Fibroblast of skin of scalp (primary cell): ENCODE data around the gene PANK1.
A peak's percentile ranks its signal among the peaks of the same experiment; 100 is the strongest.
"Not testable (repeated sequence)": the region's sequence is repeated elsewhere in the genome, so short reads cannot be mapped to it uniquely, and the experiment has no call there.

Source experiments
- DNase-seq: peaks from one replicate; pipeline ENCODE4 v3.0.0-alpha.2; 2013

PANK1 gene

DNA sequence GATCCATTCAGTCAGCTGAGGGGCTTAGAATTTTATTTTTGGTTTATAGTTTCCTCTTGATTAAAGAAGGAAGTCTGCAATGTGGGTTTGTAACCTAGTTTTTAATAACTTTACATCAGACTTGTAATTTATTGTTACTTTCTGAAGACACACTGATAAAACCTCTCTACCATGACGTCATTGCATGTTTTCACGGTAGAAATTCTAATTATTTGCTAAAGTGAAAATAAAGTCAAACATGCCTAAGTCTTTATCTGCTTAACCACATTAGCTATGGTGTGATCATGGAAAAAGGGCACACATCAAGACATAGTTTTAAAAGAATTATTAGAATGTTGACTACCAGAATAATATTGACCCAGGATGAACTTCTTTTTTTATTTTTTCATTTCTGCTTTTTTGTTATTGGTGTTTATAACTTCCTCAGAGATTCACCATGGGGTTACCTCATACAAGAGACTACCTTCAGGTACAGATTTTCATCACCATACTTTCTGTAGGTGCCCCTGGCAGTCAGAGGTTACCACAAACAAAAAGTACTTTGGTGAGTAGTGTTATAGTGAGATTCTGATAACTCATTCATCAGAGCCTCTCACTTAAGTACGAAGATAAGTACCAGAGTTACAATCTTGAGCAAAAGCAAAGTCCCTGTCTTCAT is 7.0 kb upstream of the PANK1 start:
- DNase-seq: peak; percentile 12

DNA sequence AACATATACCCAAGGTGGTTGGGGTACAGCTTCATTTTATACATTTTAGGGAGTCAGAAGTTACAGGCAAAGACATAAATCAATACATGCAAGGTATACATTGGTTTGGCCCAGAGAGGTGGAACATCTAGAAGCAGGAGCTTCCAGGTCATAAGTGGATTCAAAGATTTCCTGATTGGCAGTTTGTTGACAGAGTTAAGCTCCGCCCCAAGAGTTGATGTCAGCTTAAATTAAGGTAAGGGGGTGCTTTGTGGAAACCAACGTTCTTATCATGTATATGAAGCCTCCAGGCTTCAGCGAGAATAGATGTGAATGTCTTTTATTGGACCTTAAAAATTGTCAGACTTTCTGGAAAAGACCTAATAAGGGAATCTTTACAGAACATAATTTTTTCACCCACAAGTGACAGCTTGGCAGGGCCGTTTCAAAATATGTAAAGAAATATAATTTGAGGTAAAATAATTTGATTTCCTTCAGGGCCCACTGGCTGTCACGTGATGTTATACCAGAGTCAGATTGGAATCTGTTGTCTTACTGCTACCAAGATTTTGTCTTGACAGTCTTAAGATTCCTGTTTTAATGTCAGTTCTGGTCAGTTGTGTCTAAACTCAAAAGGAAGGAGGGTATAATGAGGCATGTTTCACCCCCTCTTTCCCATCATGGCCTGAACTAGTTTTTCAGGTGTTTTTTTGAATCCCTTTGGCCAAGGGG is 6.3 kb upstream of the PANK1 start:
- no peak for DNase-seq

DNA sequence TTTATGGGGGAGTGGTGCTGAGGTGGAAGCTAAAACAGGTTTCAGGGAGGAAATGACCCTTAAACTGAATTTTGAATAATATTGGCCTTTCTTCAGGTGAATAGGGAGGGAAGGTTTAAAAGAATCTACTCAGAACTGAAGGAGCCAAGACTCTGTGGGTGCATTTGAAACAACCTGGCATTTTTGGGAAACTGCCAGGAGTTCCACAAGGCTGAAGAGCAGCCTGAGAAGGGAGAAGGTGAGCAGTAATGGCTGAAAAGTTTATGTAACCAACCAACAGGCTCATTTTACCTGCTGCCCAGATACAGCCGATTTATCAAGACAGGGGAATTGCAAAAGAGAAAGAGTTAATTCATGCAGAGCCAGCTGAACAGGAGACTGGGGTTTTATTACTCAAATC is 4.0 kb upstream of the PANK1 start:
- no peak for DNase-seq

DNA sequence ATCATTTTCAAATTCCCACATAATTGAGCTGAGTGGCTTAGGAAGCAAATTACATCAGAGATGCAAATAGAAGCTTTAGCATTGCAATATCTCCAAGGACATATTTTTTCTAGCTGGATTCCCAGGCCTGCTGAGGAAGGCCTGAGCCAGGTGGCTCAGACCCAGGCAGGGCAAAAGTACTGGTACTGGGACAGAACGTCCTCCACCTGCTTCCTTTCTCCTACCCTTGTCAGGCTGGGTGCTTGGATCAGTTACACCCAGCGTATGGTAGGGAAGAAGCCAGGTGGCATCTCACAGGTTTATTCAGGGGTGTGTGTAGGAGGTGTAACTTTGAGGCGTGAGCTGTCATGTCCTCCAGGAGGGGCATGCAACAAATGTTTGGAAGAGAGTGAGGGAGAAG is 3.0 kb upstream of the PANK1 start:
- DNase-seq: no peak

DNA sequence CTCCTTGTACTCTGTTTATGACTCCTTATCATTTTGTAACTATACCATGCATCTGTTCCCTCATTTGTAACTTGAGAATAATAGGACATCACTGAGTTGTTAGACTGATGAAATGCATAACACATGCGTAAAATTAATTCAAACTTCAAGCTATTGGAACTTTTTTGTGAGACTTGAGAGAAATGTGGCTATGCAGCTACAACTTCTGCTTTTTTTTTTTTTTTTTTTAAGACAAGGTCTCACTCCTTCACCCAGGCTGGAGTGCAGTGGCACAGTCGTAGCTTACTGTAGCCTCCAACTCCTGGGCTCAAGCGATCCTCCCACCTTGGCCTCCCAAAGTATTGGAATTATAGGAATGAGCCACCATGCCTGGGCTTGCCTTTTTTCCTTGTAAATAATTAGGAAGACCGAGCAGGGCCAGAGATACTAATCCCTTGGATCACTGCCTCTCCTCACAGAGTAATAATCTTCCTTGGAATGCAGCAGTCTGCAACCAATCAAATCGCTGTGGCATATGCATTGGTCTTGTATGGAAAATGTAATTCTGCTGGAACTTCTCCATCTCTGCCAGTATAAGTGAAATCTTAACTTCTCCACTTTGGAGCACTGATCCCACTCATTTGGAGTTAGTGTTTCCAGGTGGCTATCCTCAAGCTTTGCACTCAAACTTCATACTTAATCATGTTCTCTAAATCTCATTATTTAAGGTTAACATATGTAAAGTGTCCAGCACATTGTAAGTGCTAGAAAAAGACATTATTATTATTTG is 2.0 kb upstream of the PANK1 start:
- peak; percentile 69 for DNase-seq

DNA sequence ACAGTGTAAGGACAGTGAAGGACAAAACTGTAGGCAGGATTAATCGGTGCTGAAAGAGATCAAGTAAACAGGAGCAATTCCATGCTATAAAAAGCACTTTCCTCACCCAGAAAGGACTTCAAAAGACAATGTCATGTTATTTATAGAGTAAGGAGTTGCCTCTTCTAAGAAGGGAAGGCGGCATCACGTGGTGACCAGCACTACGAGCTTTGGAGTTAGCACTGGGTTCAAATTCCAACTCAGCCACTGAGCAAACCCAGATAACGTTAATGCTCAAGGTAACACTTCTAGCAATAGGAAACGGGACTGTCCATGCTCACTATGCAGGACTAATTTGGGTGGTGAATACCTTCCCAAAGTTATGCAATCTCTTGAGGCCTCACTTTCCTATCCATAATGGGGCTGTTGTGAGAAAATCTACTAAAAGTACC is 715 bp upstream of the PANK1 start:
- DNase-seq: no peak

DNA sequence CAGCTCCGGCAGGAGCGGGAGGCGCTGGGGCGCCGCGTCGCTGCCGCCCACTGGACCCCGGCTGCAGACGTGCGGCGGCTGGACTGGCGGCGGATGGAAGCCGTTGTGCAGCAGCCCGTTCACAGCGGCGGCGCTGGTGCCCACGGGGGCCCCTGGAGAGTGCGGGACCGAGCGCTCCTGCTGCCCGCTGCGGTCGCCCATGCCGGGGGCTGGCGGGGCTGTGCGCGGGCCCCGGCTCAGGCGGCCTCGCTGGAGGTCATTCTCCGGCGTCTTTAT is 413 bp downstream of the PANK1 start:
- DNase-seq: no peak

DNA sequence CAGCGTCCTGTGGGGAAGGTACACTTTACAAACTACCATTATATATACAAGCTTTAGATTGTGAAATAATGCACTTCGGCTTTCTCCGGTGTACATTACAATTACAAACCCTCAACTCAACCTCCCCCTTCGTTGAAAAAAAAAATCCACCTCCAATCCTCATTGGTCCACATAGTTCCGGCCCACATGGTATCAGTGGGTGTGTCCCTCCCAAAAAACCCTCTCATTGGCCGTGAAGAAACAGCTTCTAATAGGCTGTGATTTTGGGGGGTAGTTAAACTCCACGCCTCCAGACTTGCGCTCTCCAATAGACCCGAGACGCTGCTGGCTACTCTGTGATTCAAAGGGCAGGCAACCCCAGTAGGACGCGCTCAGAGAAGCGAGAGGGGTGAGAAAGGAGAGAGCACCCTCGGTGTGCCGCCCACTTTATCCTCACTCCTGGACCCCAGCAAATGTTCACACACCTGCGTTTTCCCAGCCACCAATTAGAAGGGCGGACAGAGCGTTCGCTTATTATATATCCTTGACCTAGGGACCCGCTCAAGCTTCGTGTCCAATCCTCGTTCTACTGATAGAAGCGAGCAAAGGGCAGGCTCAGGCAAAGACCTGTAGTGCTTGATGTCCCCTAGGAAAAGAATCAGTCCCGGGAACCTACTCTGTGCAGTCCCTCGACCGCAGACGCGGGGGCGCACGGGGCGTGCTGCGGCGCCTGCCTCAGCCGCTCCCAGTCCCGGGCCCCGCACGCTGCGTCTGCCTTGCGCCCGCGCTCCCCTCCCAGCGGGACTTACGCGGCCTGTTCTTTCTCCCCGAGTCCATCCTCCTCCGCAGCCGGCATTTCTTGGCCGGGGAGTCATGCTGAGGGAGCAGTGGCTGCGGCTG is 991 bp downstream of the PANK1 start:
- peak; percentile 94 for DNase-seq

DNA sequence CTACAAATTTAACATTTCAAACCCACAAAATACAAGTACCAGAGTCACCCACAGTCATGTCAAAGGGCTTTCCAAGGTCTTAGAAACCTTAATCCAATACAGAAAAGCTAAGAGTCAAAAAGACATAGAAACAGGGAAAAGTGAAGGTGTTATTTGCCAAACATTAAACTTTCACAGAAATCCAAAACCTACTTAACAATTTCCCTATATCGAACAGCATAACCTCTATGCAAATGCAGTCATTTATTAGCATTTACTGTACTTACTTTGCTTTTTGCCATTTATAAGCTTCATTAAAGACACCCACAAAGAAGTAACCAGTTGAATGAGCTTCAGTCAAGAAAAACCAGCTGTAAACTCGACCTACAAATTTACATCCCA is 1.6 kb downstream of the PANK1 start:
- DNase-seq: no peak

DNA sequence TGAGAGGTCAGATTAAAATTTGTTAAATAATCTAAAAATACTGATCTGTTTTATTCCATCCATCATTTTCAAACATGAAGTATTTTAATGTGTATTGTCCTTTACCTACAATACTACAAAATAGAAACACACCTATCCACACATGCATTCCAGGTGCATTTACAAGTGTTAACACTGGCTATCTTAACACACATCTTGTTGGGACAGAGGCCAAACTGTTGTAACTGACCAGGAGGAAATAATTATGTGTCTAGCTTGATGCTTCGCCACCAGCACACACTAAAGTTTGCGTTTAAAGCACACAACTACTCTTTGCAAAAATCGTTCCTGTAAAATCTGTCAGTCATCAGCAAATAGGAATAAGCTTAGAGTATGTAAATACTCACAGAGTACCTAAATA is 2.8 kb downstream of the PANK1 start:
- no peak for DNase-seq

DNA sequence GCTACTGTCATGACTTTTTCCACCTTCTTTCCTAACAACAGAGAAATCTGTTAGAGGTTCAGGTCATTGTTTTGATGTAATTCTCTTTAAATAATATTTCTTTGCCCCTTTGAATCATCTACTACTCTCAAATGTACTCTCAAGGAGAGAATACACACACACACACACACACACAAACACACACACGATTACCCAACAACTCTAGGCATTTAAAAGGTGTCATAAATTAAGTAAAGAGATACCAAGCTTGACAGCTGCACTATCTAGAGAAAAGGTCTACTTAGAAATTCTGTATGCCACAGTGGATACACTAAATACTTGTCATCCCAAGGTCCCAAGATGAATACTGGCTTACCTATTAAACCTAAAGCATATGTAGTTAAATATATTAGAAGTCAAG is 4.8 kb downstream of the PANK1 start:
- no peak for DNase-seq

DNA sequence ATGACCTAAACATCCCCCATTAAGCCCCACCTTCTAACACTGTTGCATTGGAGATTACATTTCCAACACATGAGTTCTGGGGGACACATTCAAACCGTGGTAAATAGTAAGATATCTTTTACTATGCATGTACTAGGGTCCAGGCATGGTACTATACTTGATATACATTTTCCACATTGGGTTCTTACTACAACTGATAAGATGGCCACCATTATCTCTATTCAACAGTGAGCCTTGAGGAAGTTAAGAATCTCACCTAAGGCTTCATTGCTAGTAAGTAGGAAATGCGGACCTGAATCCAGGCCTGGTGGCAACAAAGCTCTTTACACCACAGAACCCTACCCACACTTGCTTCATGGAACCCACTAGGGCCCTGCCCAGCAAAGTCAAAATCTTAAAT is 5.7 kb downstream of the PANK1 start:
- no peak for DNase-seq

DNA sequence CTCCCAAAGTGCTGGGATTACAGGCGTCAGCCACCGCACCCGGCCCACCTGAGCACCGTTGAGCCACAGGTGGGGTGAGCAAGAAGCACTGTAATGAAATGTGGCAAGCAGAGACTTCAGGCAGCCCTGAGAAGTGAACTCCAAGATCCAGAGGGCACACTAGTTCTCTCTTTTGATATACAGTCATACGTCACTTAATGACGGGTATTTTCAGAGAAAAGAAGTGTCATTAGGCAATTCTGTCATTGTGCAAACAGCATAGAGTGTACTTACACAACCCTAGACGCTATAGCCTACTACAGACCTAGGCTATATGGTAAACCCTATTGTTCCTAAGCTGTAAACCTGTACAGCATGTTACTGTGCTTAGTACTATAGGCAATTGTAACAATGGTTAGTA is 7.9 kb downstream of the PANK1 start:
- DNase-seq: no peak

DNA sequence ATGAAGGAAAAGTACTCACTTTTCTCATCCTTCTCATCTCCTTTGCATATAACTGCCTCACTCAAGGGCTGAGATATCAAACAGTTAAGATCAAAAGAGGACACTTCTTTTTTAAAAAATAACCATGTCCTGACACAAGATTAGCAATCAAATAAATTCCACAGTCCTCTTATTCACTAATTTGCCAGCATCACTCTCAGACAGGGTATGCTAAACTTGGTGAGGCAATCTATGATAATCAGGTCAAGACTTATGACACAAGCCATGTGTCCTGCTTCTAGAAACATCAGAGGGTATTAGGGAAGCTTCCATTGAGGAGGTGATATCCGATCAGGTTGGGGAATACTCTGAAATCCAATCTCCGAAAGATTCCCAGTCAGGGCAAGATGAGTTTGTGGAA is 10.4 kb downstream of the PANK1 start:
- no peak for DNase-seq

DNA sequence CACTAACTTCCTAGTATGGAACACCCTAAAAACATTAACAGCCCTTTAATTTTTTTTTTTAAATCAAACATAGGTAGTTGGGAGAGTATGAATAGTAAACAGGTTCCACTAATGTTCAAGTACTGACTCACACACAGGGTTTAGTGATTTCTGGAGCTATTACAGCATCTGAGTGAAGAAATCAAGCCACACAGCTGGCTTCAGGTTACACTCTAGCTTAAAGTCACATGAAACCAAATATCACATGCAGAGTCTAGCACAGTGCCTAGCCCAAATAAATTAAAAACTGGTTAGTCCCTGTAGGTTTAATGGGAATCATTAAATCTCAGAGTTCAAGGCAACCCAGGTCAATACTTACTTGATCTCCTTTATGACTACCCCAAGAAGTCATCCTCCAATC is 11.6 kb downstream of the PANK1 start:
- peak; percentile 17 for DNase-seq

DNA sequence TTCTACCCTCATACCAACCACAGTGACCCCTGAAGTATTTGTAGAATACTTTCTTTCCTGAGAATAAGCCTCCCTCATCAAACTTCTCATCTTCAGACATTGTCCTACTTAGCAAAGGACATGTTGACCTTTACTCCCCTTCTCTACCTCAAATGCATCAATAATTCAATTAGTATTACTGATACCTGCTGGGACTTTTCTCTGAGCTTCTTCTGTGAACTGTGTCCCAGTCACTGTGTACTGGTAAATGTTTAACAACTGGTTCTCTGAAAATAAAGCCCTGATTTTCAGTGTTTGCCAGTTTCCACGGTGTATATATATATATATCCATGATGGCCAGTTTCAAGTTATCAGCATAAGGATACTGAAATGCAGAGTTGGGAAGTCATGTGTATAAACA is 12.2 kb downstream of the PANK1 start:
- DNase-seq: no peak

DNA sequence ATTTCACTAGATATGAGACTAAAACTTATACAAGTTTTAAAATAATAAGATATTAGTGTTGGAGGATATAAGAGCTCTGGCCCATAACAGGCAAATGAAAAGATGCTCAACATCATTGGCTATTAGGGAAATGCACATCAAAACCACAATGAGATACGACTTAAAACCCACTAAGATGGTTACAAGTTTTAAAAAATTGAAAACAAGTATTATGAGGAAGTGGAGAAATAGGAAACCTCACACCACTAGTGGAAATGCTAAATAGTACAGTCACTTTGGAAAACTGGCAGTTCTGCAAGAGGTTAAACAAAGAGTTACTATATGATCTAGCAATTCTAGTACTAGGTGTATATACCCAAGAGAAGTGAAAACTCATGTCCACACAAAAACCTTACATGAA is 17.2 kb downstream of the PANK1 start:
- no peak for DNase-seq

DNA sequence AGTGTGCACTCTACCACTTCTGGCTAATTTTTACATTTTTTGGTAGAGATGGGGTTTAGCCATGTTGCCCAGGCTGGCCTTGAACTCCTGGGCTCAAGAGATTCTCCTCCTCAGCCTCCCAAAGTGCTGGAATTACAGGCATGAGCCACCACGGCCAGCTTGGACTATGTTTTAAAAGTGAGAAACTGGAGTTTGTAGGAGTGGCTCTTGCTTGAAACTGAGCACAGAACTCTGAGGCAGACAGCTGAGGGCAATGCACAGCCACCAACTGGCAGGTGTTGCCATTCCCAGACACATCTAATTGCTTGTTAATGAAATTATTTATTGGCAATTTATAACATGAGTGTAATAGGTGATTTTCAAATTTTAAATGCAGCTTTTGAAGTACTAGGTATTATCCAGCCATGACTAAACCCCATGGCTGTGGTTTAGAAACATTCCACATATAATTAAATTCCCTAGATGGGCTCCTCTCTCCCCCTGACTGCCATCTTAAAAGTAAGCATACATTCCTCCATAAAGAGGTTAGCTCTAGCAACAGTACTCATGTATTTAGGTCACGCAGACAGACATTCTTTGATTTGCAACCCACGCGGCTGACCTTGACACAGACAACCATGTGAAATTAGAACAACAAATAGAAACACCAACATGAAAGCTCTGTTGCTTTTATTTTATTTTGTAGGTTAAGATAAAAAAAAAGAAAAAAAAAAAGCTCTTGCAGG is 19.8 kb downstream of the PANK1 start:
- DNase-seq: peak; percentile 64

DNA sequence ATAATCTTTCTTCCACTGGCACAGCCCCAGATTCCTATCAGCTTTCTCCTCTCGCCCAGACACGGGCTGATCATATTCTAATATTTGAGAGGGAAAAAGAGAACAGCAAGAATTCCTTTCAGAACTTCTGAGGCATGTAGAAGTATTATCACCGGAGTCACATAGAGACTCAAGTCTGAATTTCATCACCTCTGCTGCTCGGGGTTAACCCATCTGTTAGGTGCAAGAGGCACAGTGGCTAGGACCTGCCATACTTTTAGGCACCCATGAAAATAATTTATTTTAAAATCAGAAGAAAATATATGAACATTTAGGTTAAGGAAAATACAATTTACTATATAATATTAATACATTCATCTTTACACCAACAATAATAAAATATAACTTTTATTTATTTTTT is 21.0 kb downstream of the PANK1 start:
- DNase-seq: no peak

DNA sequence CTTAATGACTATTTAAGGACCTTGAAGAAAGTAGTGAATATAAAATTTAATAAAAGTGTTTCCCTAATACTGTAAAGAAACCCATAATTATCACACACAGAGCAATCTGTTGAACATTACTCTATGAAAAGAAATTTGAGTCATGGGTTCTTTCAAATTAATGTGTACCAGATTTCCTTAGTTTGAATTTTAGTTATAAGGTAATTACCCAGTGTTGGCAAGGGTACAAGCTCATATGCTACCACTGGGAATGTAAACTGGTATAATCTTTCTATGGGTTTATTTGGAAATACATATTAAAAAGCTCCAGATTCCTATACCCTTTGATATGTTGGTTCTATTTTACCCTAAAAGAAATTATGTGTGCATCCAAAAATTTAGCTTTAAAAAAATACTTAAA is 22.9 kb downstream of the PANK1 start:
- no peak for DNase-seq

DNA sequence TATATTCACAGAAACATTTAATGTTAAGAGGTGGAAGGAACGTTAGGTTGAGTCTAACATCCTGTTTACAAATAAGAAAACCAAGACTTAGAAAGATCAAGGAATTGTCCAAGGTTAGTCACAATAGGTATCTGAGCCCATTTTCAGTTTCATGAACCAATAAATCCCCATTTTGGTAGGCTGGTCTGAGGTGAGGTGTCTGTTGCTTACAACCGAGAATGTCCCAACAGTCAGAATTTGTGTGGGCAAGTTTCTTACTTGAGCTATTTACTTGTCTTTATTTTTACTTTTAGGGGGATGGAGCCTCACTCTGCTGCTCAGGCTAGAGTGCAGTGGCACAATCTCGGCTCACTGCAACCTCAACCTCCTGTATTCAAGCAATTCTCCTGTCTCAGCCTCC is 23.6 kb downstream of the PANK1 start:
- no peak for DNase-seq

DNA sequence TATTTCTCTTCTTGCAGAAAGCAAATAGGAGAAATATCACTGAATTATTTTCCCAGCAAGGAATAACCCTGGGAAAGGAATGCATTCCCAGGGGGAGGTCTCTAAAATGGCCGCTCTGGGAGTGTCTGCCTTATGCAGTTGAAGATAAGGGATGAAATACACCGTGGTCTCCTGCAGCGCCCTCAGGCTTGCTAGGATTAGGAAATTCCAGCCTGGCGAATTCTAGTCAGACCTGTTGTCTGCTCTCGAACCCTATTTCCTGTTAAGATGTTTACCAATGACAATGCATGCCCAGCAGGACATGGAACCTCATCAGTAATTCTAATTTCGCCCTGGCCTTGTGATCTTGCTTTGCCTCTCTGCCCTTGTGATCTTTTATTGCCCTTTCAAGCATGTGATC is 24.7 kb downstream of the PANK1 start:
- DNase-seq: not testable (repeated sequence)

DNA sequence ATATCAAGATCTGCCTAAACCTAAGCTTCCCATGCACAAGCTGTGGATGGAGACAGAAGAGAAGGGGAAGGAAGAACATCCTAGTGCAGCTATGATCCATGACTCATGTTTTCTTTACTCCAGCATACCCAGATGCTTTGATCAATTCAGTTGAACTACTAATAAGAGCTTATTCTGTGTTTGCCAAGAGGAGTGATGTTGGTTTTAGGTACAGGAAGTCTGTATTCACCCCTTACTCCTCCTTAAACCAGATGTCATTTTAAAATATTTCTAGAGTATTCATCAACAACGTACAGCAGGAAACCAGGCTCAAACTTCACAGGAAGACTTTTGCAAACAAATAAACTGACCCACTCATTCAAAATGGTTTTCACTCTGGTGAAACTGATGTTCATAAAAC is 29.2 kb downstream of the PANK1 start:
- DNase-seq: no peak
